Mesangial cell (primary cell): ENCODE measurements around the gene PGRMC2. TPM values are rescaled to one million over a fixed set of nuclear protein-coding genes. Genes with fewer than 3 reads are reported as not detected.

Source experiments
- total RNA-seq: library from RNA; depleted of rRNA; stranded (reverse); fragments of >200 nt; gene quantifications from 2 replicates; pipeline ENCODE4 v1.2.3, GENCODE V29; 2015

PGRMC2 gene, protein sequence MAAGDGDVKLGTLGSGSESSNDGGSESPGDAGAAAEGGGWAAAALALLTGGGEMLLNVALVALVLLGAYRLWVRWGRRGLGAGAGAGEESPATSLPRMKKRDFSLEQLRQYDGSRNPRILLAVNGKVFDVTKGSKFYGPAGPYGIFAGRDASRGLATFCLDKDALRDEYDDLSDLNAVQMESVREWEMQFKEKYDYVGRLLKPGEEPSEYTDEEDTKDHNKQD
- 19.7 and 26.6 TPM in 2 replicates for total RNA-seq

GRCh38 chr4:128287141-128287870, at the start of gene PGRMC2:
Gene PGRMC2, minus strand, starts transcription at chr4:128287813. Its CDS starts 23 bp downstream, at chr4:128287790.

Other genes starting within 250 kb of the PGRMC2 start
- 9.1 and 12.5 TPM in 2 replicates for gene LARP1B, start 226.5 kb downstream of the PGRMC2 start, total RNA-seq